ENCODE results near the gene RAB15. TPM values are rescaled to one million over a fixed set of nuclear protein-coding genes. Genes with fewer than 3 reads are reported as not detected.

RAB15 gene
- total RNA-seq, 4 donors from 2014 or later = 2.5 to 10.0 (median 5.6) TPM

DNA sequence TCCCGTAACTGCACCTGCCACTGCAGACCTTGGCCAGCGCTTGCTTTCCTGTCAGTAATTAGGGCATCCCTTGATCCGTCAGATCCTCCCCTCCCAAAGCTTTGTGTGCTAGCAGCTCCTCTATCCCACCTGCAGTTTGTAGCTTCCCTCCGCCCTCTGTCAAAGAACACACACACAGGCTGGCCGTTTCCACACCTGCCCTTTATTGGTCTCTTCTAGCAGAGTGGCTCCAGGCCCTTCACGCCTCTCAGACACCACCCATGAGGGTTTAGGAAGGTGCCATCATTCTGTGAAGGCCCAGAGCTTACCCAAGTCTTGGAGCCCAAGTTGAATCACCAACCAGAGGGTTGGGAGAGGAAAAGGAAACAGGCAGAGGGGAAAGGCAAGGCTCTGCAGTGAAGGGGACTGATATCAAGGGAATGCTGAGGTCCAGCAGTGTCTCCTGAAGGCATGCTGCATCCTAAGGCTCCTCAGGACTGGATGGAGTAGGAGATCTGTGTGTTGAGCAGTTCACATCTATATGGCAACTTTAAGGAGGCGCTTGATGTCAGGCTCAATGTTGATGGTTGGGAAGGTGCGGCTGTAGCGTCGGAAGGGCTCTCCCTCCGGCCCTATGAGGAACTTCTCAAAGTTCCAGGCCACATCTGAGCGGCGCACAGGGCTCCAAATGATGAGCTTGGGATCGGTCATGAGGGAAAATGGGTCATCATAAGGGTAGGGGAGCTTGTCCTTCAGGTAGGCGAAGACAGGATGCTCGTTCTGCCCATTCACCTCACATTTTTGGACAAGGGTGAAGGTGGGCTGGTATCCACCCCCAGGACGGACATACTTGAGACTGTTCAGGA lies 32.9 kb downstream of the RAB15 start:
- Histone ChIP-seq H3K36me3 (peaks cover 0 to 69% of the 10 kb centered on the region in 2 donors), H3K4me1 (peaks cover 4 to 30% (median 5%) of the 10 kb centered on the region in 3 donors), H3K4me3 (no peak overlapping the region), H3K27ac (no peak overlapping the region), H3K27me3 (no peaks in the 10 kb centered on the region), H3K9me3 (no peaks in the 10 kb centered on the region)
- no peak for ATAC-seq
- TF ChIP-seq EP300 (IDR thresholded peaks at IDR 0.05) = no peak
- no peak for TF ChIP-seq POLR2AphosphoS5 (IDR thresholded peaks at IDR 0.05)
- TF ChIP-seq, protein P1, sequence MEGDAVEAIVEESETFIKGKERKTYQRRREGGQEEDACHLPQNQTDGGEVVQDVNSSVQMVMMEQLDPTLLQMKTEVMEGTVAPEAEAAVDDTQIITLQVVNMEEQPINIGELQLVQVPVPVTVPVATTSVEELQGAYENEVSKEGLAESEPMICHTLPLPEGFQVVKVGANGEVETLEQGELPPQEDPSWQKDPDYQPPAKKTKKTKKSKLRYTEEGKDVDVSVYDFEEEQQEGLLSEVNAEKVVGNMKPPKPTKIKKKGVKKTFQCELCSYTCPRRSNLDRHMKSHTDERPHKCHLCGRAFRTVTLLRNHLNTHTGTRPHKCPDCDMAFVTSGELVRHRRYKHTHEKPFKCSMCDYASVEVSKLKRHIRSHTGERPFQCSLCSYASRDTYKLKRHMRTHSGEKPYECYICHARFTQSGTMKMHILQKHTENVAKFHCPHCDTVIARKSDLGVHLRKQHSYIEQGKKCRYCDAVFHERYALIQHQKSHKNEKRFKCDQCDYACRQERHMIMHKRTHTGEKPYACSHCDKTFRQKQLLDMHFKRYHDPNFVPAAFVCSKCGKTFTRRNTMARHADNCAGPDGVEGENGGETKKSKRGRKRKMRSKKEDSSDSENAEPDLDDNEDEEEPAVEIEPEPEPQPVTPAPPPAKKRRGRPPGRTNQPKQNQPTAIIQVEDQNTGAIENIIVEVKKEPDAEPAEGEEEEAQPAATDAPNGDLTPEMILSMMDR (IDR thresholded peaks at IDR 0.05) = no peak
- no peak for TF ChIP-seq POLR2A (IDR thresholded peaks at IDR 0.05)
- WGBS, 2 donors (ENCODE audit: low coverage in 1 of 2) = 88 to 91% methylated on average over 11 to 13 of the region's 17 CpGs

DNA sequence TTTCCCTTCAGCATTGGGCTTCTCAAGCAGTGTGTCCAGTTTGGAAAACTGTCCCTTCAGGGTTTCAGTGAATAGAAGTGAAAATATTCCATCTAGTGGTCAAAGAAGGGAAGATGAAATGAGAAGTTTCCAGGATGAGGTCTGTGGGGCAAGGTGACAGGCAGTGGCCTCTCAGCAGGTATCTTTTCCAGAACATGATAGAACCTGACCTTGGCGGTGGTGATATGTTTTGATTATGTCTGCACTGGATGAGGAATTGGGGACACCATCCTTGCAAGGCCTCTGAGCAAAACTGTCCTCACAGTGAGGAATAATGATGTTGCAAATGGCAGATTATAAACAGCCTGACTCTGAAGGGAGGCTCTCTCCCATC lies 34.3 kb downstream of the RAB15 start:
- Histone ChIP-seq H3K4me1 (peaks cover 4 to 30% (median 5%) of the 10 kb centered on the region in 3 donors), H3K9me3 (no peaks in the 10 kb centered on the region), H3K27ac (peak overlapping the region in 2 of 4 donors; percentile 5 to 42), H3K27me3 (no peaks in the 10 kb centered on the region), H3K36me3 (peaks cover 0 to 70% of the 10 kb centered on the region in 2 donors), H3K4me3 (no peak overlapping the region)
- no peak for TF ChIP-seq POLR2AphosphoS5 (IDR thresholded peaks at IDR 0.05)
- TF ChIP-seq, protein P1 (IDR thresholded peaks at IDR 0.05) = peak; percentile 18 to 48 (median 39)
- WGBS, 2 donors (ENCODE audit: low coverage in 1 of 2) = 80 to 83% methylated on average over 1 of the region's 1 CpG
- ATAC-seq = no peak

DNA sequence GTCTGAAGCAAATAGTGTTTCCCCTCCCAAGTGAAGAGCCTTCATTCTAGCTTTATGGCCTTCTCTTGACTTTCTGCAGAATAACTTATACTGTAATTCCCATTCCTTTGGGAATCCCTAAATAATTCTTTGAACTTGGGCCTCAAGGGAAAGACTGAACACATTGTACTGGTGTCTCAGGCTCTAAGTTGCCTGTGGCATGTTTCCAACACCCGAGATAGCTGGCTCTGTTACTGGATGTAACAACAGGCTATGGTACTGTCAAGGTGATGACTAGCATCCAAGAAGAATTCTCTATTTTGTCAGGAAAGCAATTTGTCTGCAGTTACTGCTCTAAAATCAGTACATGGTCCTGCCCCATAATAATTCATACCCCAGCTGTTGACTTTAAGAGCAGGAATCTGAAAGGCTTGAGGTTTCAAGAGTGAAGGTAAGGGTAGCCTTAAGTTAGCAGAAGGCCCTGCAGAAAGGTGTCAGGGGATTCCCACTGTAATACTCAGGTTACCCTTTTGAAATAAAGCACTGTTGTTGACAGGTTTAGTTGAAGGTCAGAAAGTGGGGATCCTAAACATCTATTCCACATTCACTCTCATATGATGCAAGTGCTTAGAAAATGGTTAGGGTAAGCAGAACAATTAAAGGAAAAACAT lies 34.8 kb downstream of the RAB15 start:
- peaks cover 4 to 30% (median 5%) of the 10 kb centered on the region in 3 donors for H3K4me1 ChIP-seq
- ATAC-seq = no peak
- WGBS, 2 donors (ENCODE audit: low coverage in 1 of 2) = 0 to 29% methylated on average over 1 of the region's 1 CpG
- H3K4me3 ChIP-seq = no peak overlapping the region
- H3K36me3 ChIP-seq = peaks cover 0 to 70% of the 10 kb centered on the region in 2 donors
- no peaks in the 10 kb centered on the region for H3K9me3 ChIP-seq
- H3K27ac ChIP-seq = peak overlapping the region in 2 of 4 donors; percentile 5 to 42
- TF ChIP-seq POLR2AphosphoS5 (IDR thresholded peaks at IDR 0.05) (no peak), EP300 (IDR thresholded peaks at IDR 0.05) (no peak), POLR2A (IDR thresholded peaks at IDR 0.05) (no peak)
- TF ChIP-seq, protein P1 (IDR thresholded peaks at IDR 0.05) = no peak
- H3K27me3 ChIP-seq = no peaks in the 10 kb centered on the region

DNA sequence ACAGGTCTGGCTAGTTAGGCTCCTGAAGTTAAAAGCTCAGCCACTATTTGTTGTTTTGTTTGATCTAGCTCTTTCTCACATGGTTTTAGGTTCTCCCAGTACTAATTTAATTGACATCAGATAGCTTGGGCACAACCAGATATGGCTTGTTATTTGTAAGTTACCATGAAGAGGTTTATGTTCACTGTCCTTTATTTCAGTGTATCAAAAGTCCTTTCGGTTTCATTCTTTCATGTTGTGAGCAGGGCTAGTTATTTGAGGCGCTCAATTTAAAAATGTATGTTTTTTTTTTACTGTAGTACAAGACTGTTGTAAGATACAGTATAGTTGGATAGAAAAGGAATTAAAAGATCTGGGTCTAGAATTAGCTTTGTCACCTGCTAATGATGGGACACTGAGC lies 36.6 kb downstream of the RAB15 start:
- peaks cover 0 to 70% of the 10 kb centered on the region in 2 donors for H3K36me3 ChIP-seq
- 66% methylated on average over 2 of the region's 2 CpGs; no CpG with 5 or more reads in 1 of the 2 donors for WGBS, 2 donors (ENCODE audit: low coverage in 1 of 2)
- H3K27me3 ChIP-seq = no peaks in the 10 kb centered on the region
- no peak overlapping the region for H3K27ac ChIP-seq
- no peak overlapping the region for H3K4me3 ChIP-seq
- no peaks in the 10 kb centered on the region for H3K9me3 ChIP-seq
- TF ChIP-seq, protein P1 (IDR thresholded peaks at IDR 0.05) = no peak
- TF ChIP-seq EP300 (IDR thresholded peaks at IDR 0.05) = no peak
- no peak for TF ChIP-seq POLR2AphosphoS5 (IDR thresholded peaks at IDR 0.05)
- TF ChIP-seq POLR2A (IDR thresholded peaks at IDR 0.05) = no peak
- ATAC-seq = no peak
- peaks cover 5 to 37% (median 9%) of the 10 kb centered on the region in 3 donors for H3K4me1 ChIP-seq

All from gastroesophageal sphincter (tissue), 4 donors.